ENCODE measurements around the gene HHAT.
"Not testable (repeated sequence)": the region's sequence is repeated elsewhere in the genome, so short reads cannot be mapped to it uniquely, and the experiment has no call there.

Gene HHAT

GRCh38 chr1:210347112-210347511, 18.4 kb downstream of the HHAT start:
- Histone ChIP-seq H2BK15ac (replicated peaks; ENCODE audit: low read depth) (no peak overlapping the region), H3K4ac (ENCODE audit: low read depth, low read length) (no peak overlapping the region)
- WGBS (ENCODE audit: extremely low coverage, insufficient coverage, low lambda C conversion rate): no CpG with 5 or more reads among the region's 1 CpG

GRCh38 chr1:210351496-210351895, 22.8 kb downstream of the HHAT start:
- no peak for DNase-seq
- Histone ChIP-seq H4K8ac (ENCODE audit: low read depth, low read length) (no peak overlapping the region), H3K79me2 (ENCODE audit: control insufficient read depth, insufficient read depth, low read length) (no peaks in the 10 kb centered on the region), H3K36me3 (ENCODE audit: control insufficient read depth, insufficient read depth, low read length) (no peaks in the 10 kb centered on the region), H3K4me2 (ENCODE audit: low read length) (no peak overlapping the region), H3K23ac (ENCODE audit: low read length) (no peak overlapping the region), H4K5ac (ENCODE audit: low read length) (no peak overlapping the region), H2BK120ac (ENCODE audit: low read depth, low read length) (no peak overlapping the region), H3K79me1 (ENCODE audit: low read length) (no peaks in the 10 kb centered on the region), H3K9ac (ENCODE audit: low read length) (no peak overlapping the region), H2BK5ac (ENCODE audit: low read length) (no peak overlapping the region), H3K56ac (ENCODE audit: low read length) (no peak overlapping the region), H3K27ac (ENCODE audit: low read depth, low read length) (no peak overlapping the region), H3K4me3 (ENCODE audit: low read length) (no peak overlapping the region), H3K18ac (ENCODE audit: low read length) (no peak overlapping the region), H3K4me1 (ENCODE audit: control insufficient read depth, low read depth, low read length) (no peaks in the 10 kb centered on the region), H3K27me3 (ENCODE audit: insufficient read depth, low read length, poor library complexity) (no peaks in the 10 kb centered on the region), H3K4ac (ENCODE audit: low read depth, low read length) (no peak overlapping the region), H2BK15ac (replicated peaks; ENCODE audit: low read depth) (no peak overlapping the region), H2AK5ac (ENCODE audit: low read length) (no peak overlapping the region)
- WGBS (ENCODE audit: extremely low coverage, insufficient coverage, low lambda C conversion rate): no CpG with 5 or more reads among the region's 3 CpGs

More at GRCh38 chr1:210347112-210347511, 18.4 kb downstream of the HHAT start:
- no peaks in the 10 kb centered on the region for H3K79me1 ChIP-seq (ENCODE audit: low read length)
- H2BK120ac ChIP-seq (ENCODE audit: low read depth, low read length): no peak overlapping the region
- no peak overlapping the region for H3K23ac ChIP-seq (ENCODE audit: low read length)
- no peak overlapping the region for H3K56ac ChIP-seq (ENCODE audit: low read length)
- no peaks in the 10 kb centered on the region for H3K36me3 ChIP-seq (ENCODE audit: control insufficient read depth, insufficient read depth, low read length)
- DNase-seq: no peak
- no peak overlapping the region for H3K4me2 ChIP-seq (ENCODE audit: low read length)
- H2BK5ac ChIP-seq (ENCODE audit: low read length): no peak overlapping the region
- no peak overlapping the region for H3K9ac ChIP-seq (ENCODE audit: low read length)
- H2AK5ac ChIP-seq (ENCODE audit: low read length): no peak overlapping the region
- no peaks in the 10 kb centered on the region for H3K27me3 ChIP-seq (ENCODE audit: insufficient read depth, low read length, poor library complexity)
- H3K4me3 ChIP-seq (ENCODE audit: low read length): no peak overlapping the region
- H4K5ac ChIP-seq (ENCODE audit: low read length): no peak overlapping the region
- H4K8ac ChIP-seq (ENCODE audit: low read depth, low read length): no peak overlapping the region
- H3K79me2 ChIP-seq (ENCODE audit: control insufficient read depth, insufficient read depth, low read length): no peaks in the 10 kb centered on the region
- no peak overlapping the region for H3K18ac ChIP-seq (ENCODE audit: low read length)
- no peaks in the 10 kb centered on the region for H3K4me1 ChIP-seq (ENCODE audit: control insufficient read depth, low read depth, low read length)
- no peak overlapping the region for H3K27ac ChIP-seq (ENCODE audit: low read depth, low read length)

- Histone ChIP-seq H2AK5ac (ENCODE audit: low read length) (no peak overlapping the region), H3K4me3 (ENCODE audit: low read length) (no peak overlapping the region), H3K27ac (ENCODE audit: low read depth, low read length) (no peak overlapping the region), H3K4me2 (ENCODE audit: low read length) (no peak overlapping the region), H3K27me3 (ENCODE audit: insufficient read depth, low read length, poor library complexity) (no peaks in the 10 kb centered on the region), H3K23ac (ENCODE audit: low read length) (no peak overlapping the region), H3K36me3 (ENCODE audit: control insufficient read depth, insufficient read depth, low read length) (no peaks in the 10 kb centered on the region), H3K56ac (ENCODE audit: low read length) (no peak overlapping the region), H4K8ac (ENCODE audit: low read depth, low read length) (no peak overlapping the region), H3K79me2 (ENCODE audit: control insufficient read depth, insufficient read depth, low read length) (no peaks in the 10 kb centered on the region), H3K4me1 (ENCODE audit: control insufficient read depth, low read depth, low read length) (no peaks in the 10 kb centered on the region), H2BK15ac (replicated peaks; ENCODE audit: low read depth) (no peak overlapping the region), H3K18ac (ENCODE audit: low read length) (no peak overlapping the region), H2BK5ac (ENCODE audit: low read length) (no peak overlapping the region), H3K4ac (ENCODE audit: low read depth, low read length) (no peak overlapping the region), H4K5ac (ENCODE audit: low read length) (no peak overlapping the region), H3K79me1 (ENCODE audit: low read length) (no peaks in the 10 kb centered on the region), H2BK120ac (ENCODE audit: low read depth, low read length) (no peak overlapping the region), H3K9ac (ENCODE audit: low read length) (no peak overlapping the region)
- no CpG with 5 or more reads among the region's 4 CpGs for WGBS (ENCODE audit: extremely low coverage, insufficient coverage, low lambda C conversion rate)
- DNase-seq: no peak
These were observed 23.9 kb downstream of the HHAT start for GRCh38 chr1:210352575-210352974.

GRCh38 chr1:210354305-210354704, 25.6 kb downstream of the HHAT start:
- not testable (repeated sequence) for DNase-seq; H3K56ac ChIP-seq (ENCODE audit: low read length); H2AK5ac ChIP-seq (ENCODE audit: low read length); H3K79me1 ChIP-seq (ENCODE audit: low read length); H3K18ac ChIP-seq (ENCODE audit: low read length); H3K27me3 ChIP-seq (ENCODE audit: insufficient read depth, low read length, poor library complexity); H3K27ac ChIP-seq (ENCODE audit: low read depth, low read length); H2BK5ac ChIP-seq (ENCODE audit: low read length); H3K9ac ChIP-seq (ENCODE audit: low read length); H2BK120ac ChIP-seq (ENCODE audit: low read depth, low read length); H2BK15ac ChIP-seq (replicated peaks; ENCODE audit: low read depth); H3K4me2 ChIP-seq (ENCODE audit: low read length); H3K4me1 ChIP-seq (ENCODE audit: control insufficient read depth, low read depth, low read length); H3K36me3 ChIP-seq (ENCODE audit: control insufficient read depth, insufficient read depth, low read length); H3K4me3 ChIP-seq (ENCODE audit: low read length); H4K8ac ChIP-seq (ENCODE audit: low read depth, low read length); H3K4ac ChIP-seq (ENCODE audit: low read depth, low read length); H3K79me2 ChIP-seq (ENCODE audit: control insufficient read depth, insufficient read depth, low read length); H3K23ac ChIP-seq (ENCODE audit: low read length); H4K5ac ChIP-seq (ENCODE audit: low read length)
- no CpG with 5 or more reads among the region's 3 CpGs for WGBS (ENCODE audit: extremely low coverage, insufficient coverage, low lambda C conversion rate)

GRCh38 chr1:210358626-210359025, 29.9 kb downstream of the HHAT start:
- no peak overlapping the region for H4K5ac ChIP-seq (ENCODE audit: low read length)
- H3K4me3 ChIP-seq (ENCODE audit: low read length): no peak overlapping the region
- no peak overlapping the region for H3K4me2 ChIP-seq (ENCODE audit: low read length)
- peaks cover 5% of the 10 kb centered on the region for H3K4me1 ChIP-seq (ENCODE audit: control insufficient read depth, low read depth, low read length)
- no peak overlapping the region for H3K27ac ChIP-seq (ENCODE audit: low read depth, low read length)
- H2AK5ac ChIP-seq (ENCODE audit: low read length): no peak overlapping the region
- H2BK5ac ChIP-seq (ENCODE audit: low read length): no peak overlapping the region
- H3K18ac ChIP-seq (ENCODE audit: low read length): no peak overlapping the region
- H2BK15ac ChIP-seq (replicated peaks; ENCODE audit: low read depth): no peak overlapping the region
- no peak overlapping the region for H3K23ac ChIP-seq (ENCODE audit: low read length)
- H3K79me1 ChIP-seq (ENCODE audit: low read length): no peaks in the 10 kb centered on the region
- DNase-seq: no peak
- no peak overlapping the region for H3K56ac ChIP-seq (ENCODE audit: low read length)
- no CpG with 5 or more reads among the region's 3 CpGs for WGBS (ENCODE audit: extremely low coverage, insufficient coverage, low lambda C conversion rate)
- H3K9ac ChIP-seq (ENCODE audit: low read length): no peak overlapping the region
- no peaks in the 10 kb centered on the region for H3K79me2 ChIP-seq (ENCODE audit: control insufficient read depth, insufficient read depth, low read length)
- H2BK120ac ChIP-seq (ENCODE audit: low read depth, low read length): no peak overlapping the region
- H3K4ac ChIP-seq (ENCODE audit: low read depth, low read length): no peak overlapping the region
- H3K36me3 ChIP-seq (ENCODE audit: control insufficient read depth, insufficient read depth, low read length): no peaks in the 10 kb centered on the region
- no peak overlapping the region for H4K8ac ChIP-seq (ENCODE audit: low read depth, low read length)
- H3K27me3 ChIP-seq (ENCODE audit: insufficient read depth, low read length, poor library complexity): no peaks in the 10 kb centered on the region

GRCh38 chr1:210359255-210359654, 30.6 kb downstream of the HHAT start:
- H3K79me1 ChIP-seq (ENCODE audit: low read length): no peaks in the 10 kb centered on the region
- H3K27ac ChIP-seq (ENCODE audit: low read depth, low read length): no peak overlapping the region
- H3K36me3 ChIP-seq (ENCODE audit: control insufficient read depth, insufficient read depth, low read length): no peaks in the 10 kb centered on the region
- H4K5ac ChIP-seq (ENCODE audit: low read length): no peak overlapping the region
- no peak overlapping the region for H2BK15ac ChIP-seq (replicated peaks; ENCODE audit: low read depth)
- no peak overlapping the region for H3K4me2 ChIP-seq (ENCODE audit: low read length)
- H3K9ac ChIP-seq (ENCODE audit: low read length): no peak overlapping the region
- no peak overlapping the region for H3K4ac ChIP-seq (ENCODE audit: low read depth, low read length)
- no peak overlapping the region for H2BK5ac ChIP-seq (ENCODE audit: low read length)
- H3K27me3 ChIP-seq (ENCODE audit: insufficient read depth, low read length, poor library complexity): no peaks in the 10 kb centered on the region
- H3K4me1 ChIP-seq (ENCODE audit: control insufficient read depth, low read depth, low read length): peaks cover 5% of the 10 kb centered on the region
- no peak overlapping the region for H3K4me3 ChIP-seq (ENCODE audit: low read length)
- H3K18ac ChIP-seq (ENCODE audit: low read length): no peak overlapping the region
- no peak overlapping the region for H2BK120ac ChIP-seq (ENCODE audit: low read depth, low read length)
- no peak overlapping the region for H3K23ac ChIP-seq (ENCODE audit: low read length)
- no peaks in the 10 kb centered on the region for H3K79me2 ChIP-seq (ENCODE audit: control insufficient read depth, insufficient read depth, low read length)
- no peak overlapping the region for H3K56ac ChIP-seq (ENCODE audit: low read length)
- no CpG with 5 or more reads among the region's 3 CpGs for WGBS (ENCODE audit: extremely low coverage, insufficient coverage, low lambda C conversion rate)
- no peak overlapping the region for H4K8ac ChIP-seq (ENCODE audit: low read depth, low read length)
- DNase-seq: no peak
- no peak overlapping the region for H2AK5ac ChIP-seq (ENCODE audit: low read length)

Measured in mesendoderm (in vitro differentiated cells).